ENCODE measurements around the gene ERN1.

Gene ERN1

GRCh38 chr17:64157669-64158180 is 27.8 kb upstream of the ERN1 start:
- no peak for DNase-seq

- DNase-seq, result no peak
Measured at GRCh38 chr17:64156670-64157069, 26.7 kb upstream of the ERN1 start.

DNA sequence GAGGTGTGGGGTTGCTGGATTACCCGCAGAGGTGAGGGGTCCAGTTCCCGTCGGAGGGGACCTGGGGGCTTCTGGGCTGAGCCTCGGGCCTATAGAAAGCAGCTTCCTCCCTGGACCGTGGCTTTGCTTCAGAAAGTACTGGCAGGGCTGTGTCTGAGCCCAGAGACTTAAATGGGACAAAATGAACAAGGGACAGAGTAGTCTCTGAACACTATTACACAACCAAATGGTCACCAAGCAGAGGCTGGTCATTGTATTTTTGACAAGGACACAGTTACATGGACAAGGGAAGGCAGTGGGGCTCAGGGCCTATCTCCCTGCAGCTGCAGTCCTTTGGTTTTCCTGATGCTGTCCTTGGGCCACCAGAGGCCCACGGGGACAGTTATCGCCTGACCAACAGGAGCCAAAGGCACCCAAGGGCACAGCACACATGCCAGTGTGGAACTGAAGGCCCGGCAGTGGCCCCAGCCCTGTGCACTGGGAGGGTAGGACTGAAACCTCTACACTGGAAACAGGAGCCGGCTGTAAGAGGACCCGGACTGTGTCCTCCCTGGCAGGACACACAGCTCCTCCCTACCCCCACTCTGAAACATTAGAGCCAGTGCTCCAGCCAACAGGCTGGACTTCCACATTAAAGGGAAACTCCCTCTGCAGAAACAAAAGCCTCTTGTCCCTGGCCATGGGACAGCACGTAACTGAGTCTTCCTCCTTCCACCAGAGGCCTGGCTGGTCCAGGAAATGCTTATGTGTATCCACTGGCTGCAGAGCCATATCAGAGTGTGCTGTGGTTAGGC is 26.0 kb upstream of the ERN1 start:
- DNase-seq, result no peak

GRCh38 chr17:64155129-64155528 is 25.2 kb upstream of the ERN1 start:
- no peak for DNase-seq

GRCh38 chr17:64154717-64155116 is 24.8 kb upstream of the ERN1 start:
- DNase-seq, result no peak

GRCh38 chr17:64154313-64154695 is 24.4 kb upstream of the ERN1 start:
- no peak for DNase-seq

GRCh38 chr17:64153565-64154312 is 23.8 kb upstream of the ERN1 start:
- no peak for DNase-seq

DNA sequence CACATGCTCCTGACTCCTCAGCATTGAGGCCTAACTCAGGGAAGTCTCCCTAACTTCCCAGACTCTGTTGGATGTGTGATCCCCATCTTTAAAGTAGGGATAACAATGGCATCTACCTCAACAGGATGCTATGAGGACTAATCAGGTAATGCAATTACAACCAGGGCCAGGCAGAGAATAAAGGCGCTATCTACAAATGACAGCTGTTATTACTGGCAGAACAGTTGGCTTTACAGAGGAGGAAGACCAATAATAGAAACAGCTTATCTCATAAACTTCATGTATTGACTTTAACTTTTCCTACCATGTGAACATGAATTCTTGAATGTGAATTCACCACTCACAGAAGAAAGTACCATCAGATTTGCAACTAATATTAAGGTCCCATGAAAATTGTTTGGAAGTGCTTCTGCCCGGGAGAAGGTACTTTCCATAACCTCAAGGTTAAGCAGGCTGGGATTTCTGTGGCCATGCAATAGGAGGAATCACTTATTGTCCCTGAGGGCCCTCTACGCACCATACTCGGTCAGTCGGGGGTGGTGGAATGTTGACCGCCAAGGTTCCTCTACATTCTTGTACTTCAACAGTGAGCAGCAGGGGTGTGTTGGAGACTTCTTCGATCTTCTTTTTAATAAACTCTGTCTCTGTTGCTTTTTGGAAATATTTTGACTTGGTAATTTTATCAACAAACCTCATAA is 22.6 kb upstream of the ERN1 start:
- DNase-seq, result no peak

GRCh38 chr17:64151016-64151368 is 21.0 kb upstream of the ERN1 start:
- no peak for DNase-seq

- DNase-seq, result no peak
Measured at GRCh38 chr17:64150237-64151015, 20.5 kb upstream of the ERN1 start.

- no peak for DNase-seq
Measured at GRCh38 chr17:64149196-64149595, 19.3 kb upstream of the ERN1 start.

- no peak for DNase-seq
Measured at GRCh38 chr17:64148699-64149098, 18.8 kb upstream of the ERN1 start.

DNA sequence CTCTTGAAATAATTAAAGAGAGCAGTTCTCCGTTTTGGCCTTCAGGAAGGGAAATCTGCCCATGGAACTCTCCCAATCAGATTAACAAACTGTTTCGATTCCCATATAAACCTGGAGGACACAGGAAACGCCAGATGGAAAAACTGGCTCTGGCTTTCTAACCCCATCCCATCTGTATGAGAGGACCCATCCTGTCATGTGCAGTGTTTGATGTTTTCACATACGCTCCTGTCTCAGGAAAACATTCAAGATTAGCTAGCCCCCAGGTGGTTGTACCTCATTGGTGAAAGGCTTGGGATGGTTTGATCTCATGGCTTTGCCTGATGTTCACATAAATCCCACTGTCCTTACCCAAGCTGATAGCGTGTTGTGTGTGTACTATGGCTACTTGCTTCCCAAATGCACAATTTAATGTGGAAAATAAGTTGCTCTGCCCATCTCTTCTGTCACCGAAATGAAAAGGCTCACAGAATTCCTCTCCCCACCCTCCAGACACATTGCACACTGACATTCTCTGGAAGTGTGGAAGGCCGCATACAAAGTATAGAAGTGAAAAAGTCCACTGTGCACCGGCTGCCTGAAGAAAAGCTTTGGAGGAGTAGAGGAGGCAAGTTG is 18.2 kb upstream of the ERN1 start:
- DNase-seq, result no peak

GRCh38 chr17:64147110-64148016 is 17.4 kb upstream of the ERN1 start:
- no peak for DNase-seq

DNA sequence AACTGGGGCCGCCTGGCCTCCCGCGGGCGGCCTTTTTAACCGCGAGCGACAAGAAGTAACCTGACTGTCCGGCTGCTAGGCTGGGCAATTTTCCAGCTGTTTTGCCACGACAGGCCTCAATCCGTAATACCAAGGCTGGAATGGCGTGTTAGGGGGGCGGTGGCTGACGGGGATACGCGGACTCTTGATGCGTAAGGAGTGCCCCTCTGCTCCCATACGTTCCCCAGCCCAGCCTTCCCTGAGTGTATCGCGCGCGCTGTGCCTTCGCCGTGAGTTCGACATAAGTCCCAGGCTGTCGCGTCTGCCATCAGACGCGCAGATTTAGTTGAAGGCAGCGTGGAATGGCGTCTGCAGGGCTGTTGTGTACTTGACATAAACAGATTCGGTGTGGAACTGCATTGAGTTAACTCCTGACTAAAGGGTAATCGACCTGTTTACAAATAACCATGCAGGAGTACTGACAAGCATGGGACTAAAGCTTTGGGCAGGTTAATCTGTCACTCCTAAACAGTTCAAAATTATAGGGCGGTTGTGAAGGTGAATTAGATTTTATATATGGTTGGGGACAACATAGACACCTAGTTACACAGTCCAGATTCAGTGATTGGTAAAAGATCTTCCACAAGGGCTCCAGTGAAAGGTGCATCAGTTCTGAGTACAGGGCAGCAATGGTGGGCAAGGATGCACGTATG is 16.6 kb upstream of the ERN1 start:
- peak; percentile 52 to 57 for DNase-seq

GRCh38 chr17:64145751-64146417 is 15.9 kb upstream of the ERN1 start:
- DNase-seq, result peak; percentile 98

GRCh38 chr17:64145375-64145750 is 15.4 kb upstream of the ERN1 start:
- DNase-seq, result no peak

- DNase-seq, result no peak
Measured at GRCh38 chr17:64139542-64139941, 9.6 kb upstream of the ERN1 start.

- no peak for DNase-seq
Measured at GRCh38 chr17:64138441-64138840, 8.5 kb upstream of the ERN1 start.

DNA sequence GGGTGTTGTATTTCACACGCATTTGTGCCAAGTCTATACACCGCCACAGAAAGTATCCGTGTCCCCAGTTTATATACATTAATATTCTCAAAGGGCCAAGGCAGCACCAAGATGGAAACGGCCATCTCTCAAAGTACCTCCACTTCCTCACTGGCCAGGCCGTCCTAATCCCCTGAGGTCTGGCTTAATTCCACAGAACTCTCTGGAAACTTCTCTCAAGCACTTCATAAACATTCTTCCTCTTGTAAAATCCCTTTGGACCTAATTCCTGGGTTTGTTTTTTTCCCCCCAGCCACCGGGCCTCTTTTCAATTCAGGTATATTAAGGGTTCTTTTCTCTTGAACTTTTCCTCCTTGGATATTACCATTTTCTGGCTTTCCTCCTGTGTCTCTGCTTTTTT is 5.1 kb upstream of the ERN1 start:
- no peak for DNase-seq

Measured in CD4-positive, alpha-beta T cell treated with Interleukin-1 beta for 1 hour (primary cell).